ENCODE results near the gene PLEKHA7. TPM values are rescaled to one million over a fixed set of nuclear protein-coding genes. Genes with fewer than 3 reads are reported as not detected.

Gene PLEKHA7
- total and polyA plus RNA-seq, 2 of the 8 experiments (the other 6 are each of a cell fraction or from before 2014, with no cell fraction given) = 11.4 to 25.6 TPM

DNA sequence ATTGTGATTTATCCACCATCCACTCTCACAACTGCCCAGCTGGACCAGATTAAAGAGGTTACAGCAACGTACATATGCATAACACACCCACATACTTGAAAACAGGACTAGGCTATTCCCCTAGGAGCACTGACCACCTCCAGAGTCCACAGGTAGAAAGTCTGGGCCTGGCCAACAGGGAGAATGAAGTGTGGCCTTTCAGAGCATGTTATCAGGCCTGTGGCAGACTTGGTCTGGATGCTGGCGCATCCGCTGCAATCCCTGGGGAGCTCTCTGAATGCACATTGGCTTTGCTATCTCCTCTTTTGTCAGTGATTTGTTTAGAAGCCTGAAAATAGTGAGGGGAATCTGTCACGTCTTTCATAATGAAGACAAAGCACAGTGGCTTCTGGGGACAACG is 189.1 kb downstream of the PLEKHA7 start (continued):
- TF ChIP-seq EP300 (IDR thresholded peaks at IDR 0.05; ENCODE audit: borderline replicate concordance in 1 of 2, low read depth in 2 of 2, low read length in 2 of 2) = no peak
- TF ChIP-seq CBX5 (IDR thresholded peaks at IDR 0.05; ENCODE audit: low read depth, low read length) = no peak
- TF ChIP-seq HDAC2 (IDR thresholded peaks at IDR 0.05; ENCODE audit: borderline replicate concordance in 1 of 2, low read depth in 2 of 2, low read length in 2 of 2) = no peak
- TF ChIP-seq TAF7 (optimal IDR thresholded peaks at IDR 0.05; ENCODE audit: borderline replicate concordance, low read depth, low read length) = no peak
- TF ChIP-seq RBBP5 (IDR thresholded peaks at IDR 0.05; ENCODE audit: borderline replicate concordance, low read depth, low read length) = no peak
- no peak for TF ChIP-seq SP2 (IDR thresholded peaks at IDR 0.05; ENCODE audit: low read length)
